ENCODE results near the gene ELOB.
A peak's percentile ranks its signal among the peaks of the same experiment; 100 is the strongest.

Gene ELOB

DNA sequence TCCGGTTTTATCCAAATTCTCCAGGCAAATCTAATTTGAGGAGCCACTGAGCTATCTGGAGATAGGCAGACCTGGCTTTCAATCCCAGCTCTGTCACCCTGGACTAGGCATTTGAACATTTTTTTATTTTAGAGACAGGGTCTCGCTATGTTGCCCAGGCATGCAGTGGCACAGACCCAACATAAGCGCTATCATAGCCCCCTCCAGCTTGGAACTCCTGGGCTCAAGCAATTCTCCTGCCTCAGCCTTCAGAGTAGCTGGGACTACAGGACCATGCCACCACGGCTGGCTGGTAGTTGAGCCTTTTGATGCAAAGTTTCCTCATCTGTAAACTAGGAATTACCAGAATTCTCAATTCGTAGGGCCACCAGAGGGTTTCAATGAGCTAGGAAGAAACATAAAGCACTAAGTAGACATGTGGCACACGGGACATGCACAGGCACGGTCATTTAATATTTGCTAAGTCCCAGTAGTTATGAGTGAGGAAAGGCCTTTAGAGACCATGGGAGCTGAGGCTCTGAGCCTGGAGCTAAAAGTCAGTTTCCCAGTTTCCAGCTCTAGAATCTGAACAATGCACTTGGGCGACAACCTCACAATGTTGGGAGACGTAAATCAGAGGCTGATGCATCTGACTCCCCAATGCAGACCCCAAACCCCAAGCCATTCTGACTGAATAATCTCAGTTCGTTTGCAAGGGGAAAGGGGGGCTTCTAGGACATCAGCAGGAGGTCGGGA is 1.1 kb downstream of the ELOB start:
- TF ChIP-seq, protein P1, sequence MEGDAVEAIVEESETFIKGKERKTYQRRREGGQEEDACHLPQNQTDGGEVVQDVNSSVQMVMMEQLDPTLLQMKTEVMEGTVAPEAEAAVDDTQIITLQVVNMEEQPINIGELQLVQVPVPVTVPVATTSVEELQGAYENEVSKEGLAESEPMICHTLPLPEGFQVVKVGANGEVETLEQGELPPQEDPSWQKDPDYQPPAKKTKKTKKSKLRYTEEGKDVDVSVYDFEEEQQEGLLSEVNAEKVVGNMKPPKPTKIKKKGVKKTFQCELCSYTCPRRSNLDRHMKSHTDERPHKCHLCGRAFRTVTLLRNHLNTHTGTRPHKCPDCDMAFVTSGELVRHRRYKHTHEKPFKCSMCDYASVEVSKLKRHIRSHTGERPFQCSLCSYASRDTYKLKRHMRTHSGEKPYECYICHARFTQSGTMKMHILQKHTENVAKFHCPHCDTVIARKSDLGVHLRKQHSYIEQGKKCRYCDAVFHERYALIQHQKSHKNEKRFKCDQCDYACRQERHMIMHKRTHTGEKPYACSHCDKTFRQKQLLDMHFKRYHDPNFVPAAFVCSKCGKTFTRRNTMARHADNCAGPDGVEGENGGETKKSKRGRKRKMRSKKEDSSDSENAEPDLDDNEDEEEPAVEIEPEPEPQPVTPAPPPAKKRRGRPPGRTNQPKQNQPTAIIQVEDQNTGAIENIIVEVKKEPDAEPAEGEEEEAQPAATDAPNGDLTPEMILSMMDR (IDR thresholded peaks at IDR 0.05; ENCODE audit: insufficient read depth, low read length, poor library complexity, severe bottlenecking) = no peak
- Histone ChIP-seq H3K27me3 (replicated peaks; ENCODE audit: control insufficient read depth, insufficient read depth, low read length) (no peaks in the 10 kb centered on the region), H3K4me3 (replicated peaks; ENCODE audit: low read depth, low read length) (peak overlapping the region; percentile 77), H3K36me3 (ENCODE audit: control insufficient read depth, insufficient read depth, low read length) (peaks cover 24% of the 10 kb centered on the region)
- no peak for DNase-seq (ENCODE audit: extremely low read depth, insufficient read length)

DNA sequence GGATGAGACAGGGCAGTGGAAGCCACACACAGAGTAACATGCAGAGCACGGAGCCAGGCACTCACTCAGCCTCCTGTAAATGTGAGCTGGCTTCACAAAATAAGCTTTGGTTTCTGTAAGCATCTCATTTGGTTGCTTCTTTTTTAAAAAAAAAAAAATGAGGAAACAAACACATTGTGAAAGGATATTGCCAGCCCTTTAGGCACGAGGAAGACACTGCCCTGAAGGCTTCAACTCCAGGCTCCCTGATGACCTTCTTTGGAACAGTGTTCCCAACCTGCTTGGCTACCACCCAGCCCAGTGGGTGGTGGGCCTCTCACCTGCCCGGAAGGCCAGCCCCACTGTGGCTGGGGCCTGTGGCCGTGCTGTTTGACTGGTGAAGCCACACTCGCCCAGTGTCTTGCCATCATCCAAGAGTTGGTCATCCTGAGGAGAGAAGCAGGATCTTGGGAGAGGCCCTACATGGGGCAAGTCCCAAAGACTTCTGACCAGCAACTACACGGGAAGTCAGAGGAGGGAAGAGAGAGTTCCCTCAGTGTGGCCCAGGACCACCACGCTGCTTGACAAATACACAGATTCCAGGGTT is 1.9 kb downstream of the ELOB start:
- H3K27me3 ChIP-seq (replicated peaks; ENCODE audit: control insufficient read depth, insufficient read depth, low read length) = no peaks in the 10 kb centered on the region
- no peak overlapping the region for H3K4me3 ChIP-seq (replicated peaks; ENCODE audit: low read depth, low read length)
- TF ChIP-seq, protein P1 (IDR thresholded peaks at IDR 0.05; ENCODE audit: insufficient read depth, low read length, poor library complexity, severe bottlenecking) = no peak
- H3K36me3 ChIP-seq (ENCODE audit: control insufficient read depth, insufficient read depth, low read length) = peaks cover 29% of the 10 kb centered on the region
- no peak for DNase-seq (ENCODE audit: extremely low read depth, insufficient read length)

DNA sequence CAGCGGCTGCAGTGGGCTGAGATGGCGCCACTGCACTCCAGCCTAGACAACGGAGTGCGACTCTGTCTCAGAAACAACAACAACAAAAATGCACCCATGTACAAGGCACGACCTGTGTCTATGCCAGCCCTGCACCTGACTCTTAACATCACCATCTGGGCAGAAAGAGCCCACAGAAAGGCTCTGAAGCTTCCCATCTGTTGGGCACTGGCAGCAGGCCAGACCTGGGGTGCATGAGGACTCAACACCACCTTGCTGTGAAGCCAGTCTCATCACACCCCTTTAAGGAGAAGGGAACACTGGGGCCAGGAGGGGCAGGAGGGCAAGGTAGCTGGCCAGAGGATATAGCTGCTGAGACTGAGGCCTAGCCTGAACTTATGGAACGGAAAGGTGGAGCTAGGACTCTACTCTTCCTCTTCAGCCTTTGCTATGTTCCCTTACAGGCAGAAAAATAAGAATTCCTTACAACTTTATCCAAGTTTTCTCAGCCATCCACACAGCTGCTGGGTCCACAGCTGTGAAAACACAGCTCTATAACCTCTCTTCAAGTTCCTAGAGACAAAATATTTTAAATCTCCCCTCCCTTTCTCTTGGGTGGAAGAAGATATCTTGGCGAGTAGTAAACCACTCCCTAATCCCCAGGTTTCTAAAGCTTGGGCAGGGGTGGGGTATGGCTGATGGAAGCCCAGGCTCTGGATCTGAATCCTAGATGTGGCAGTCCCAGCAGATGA is 2.8 kb downstream of the ELOB start:
- Histone ChIP-seq H3K36me3 (ENCODE audit: control insufficient read depth, insufficient read depth, low read length) (peaks cover 37% of the 10 kb centered on the region), H3K4me3 (replicated peaks; ENCODE audit: low read depth, low read length) (no peak overlapping the region), H3K27me3 (replicated peaks; ENCODE audit: control insufficient read depth, insufficient read depth, low read length) (no peaks in the 10 kb centered on the region)
- TF ChIP-seq, protein P1 (IDR thresholded peaks at IDR 0.05; ENCODE audit: insufficient read depth, low read length, poor library complexity, severe bottlenecking) = no peak
- no peak for DNase-seq (ENCODE audit: extremely low read depth, insufficient read length)

DNA sequence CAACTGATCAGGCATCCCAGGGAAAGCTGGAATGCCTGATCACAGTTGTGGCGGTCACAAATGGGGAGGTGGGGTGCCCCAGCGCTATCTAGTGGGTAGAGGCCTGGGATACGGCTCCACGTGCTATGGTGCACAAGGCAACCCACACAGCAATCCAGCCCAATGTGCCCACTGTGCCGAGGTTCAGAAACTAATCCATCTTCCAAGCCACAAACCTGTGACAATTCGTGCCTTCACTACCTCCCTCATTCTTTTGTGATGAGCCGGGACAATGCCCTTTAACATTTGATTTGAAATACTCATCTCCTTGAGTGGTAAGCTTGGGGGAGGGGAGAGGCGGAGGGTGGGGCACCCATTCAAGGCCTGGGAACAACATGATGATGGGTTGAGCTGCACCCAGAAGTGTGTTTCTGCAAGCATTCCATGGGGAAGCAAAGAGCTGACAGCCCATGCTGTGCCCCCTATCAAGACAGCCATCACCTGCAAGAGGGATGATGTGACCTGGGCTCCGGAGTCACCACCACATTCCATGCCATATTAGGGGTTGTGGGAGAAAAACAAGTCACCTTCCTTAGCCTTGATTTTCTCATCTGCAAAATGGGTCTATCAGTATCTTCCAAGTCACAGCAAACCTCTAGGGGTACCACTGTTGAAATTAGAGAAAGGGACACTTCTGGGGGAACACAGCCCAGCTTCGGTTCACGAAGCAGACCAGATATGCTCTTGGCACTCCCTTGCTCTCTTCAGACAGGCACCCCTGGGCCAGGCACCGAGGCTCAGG is 3.7 kb downstream of the ELOB start:
- Histone ChIP-seq H3K4me3 (replicated peaks; ENCODE audit: low read depth, low read length) (no peak overlapping the region), H3K27me3 (replicated peaks; ENCODE audit: control insufficient read depth, insufficient read depth, low read length) (no peaks in the 10 kb centered on the region), H3K36me3 (ENCODE audit: control insufficient read depth, insufficient read depth, low read length) (peaks cover 44% of the 10 kb centered on the region)
- DNase-seq (ENCODE audit: extremely low read depth, insufficient read length) = no peak
- TF ChIP-seq, protein P1 (IDR thresholded peaks at IDR 0.05; ENCODE audit: insufficient read depth, low read length, poor library complexity, severe bottlenecking) = no peak

DNA sequence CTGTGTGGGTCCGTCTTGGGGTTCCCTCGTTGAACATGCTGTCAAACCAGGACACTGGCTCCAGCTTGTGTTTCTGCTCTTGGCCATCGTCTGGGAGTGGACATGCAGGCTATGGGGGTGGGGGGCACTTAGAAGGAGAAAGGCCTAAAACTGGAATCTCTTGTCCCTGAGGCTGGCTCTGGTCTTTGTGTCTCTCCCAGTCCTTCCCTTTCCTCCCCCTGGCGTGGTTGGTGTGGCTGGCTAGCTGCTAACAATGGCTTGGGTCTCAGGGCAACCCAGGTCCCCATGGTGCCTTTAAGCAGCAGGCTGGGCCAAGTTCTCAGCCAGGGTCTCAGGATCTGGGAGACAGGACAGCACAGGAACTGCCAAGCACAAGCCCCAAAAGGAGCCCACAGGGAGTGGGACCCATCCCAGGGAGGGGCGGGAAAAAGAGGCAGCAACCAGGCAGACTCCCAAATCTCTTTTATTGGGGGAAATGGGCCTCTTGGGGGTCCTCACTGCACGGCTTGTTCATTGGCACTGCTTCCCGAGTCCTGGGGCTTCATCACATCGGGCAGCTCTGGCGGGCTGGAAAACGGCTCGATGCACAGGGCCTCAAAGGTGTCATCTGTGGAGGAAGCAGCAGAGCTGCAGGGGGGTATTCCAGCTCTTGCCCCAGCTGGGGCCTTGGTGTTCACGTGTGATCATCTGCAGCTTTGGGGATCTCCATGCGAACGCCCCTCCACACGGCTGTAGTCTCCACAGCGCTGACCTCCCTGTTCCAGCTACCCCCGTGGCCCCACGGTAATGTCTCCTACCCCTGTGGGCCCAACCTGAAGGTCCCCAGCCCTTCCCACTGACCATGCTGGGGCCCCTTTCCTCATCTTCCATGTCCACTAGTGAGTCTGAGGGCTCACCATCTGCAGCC is 5.3 kb downstream of the ELOB start:
- TF ChIP-seq, protein P1 (IDR thresholded peaks at IDR 0.05; ENCODE audit: insufficient read depth, low read length, poor library complexity, severe bottlenecking) = no peak
- H3K27me3 ChIP-seq (replicated peaks; ENCODE audit: control insufficient read depth, insufficient read depth, low read length) = no peaks in the 10 kb centered on the region
- no peak overlapping the region for H3K4me3 ChIP-seq (replicated peaks; ENCODE audit: low read depth, low read length)
- DNase-seq (ENCODE audit: extremely low read depth, insufficient read length) = no peak
- H3K36me3 ChIP-seq (ENCODE audit: control insufficient read depth, insufficient read depth, low read length) = peaks cover 59% of the 10 kb centered on the region

Data from GM06990 (cell line).